Left forelimb (tissue), 1 donor: Measurements from ENCODE around the gene CST9L.
A peak's percentile ranks its signal among the peaks of the same experiment; 100 is the strongest.

Experiments used
- DNase-seq: peaks from one replicate; pipeline ENCODE4 v3.0.0-alpha.2; 2018; ENCODE audit warnings: low spot score

Gene CST9L

DNA sequence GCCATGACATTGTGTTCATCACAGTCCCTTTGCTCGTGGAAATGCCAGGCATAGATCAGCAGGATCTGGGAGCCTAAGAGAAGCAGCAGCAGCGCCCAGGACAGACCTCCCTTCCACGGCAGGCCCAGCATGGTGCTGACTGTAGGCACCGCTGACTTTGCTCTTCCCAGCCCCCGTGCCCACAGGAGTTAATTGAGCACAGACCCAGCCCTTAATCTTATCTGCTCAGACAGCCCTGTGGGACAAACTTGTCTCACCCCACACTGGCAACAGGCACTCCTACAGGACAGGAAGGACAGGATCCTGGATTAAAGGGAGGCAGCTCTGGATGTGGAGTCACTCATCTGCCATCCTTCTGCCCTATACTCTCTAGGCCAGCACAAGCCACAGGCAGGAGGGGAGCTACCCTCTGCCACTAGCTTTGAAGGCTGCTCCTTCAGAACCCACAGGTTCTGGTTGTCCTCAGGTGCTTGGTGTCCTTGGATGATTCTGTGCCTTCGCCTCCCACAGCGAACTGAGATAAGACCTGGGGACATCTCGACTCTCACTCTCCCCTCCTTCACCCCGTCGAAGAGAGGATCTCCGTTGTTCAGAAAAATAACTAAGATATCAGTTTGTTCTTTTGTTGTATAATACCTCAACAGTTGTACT, at the start of gene CST9L:
Gene CST9L, minus strand, starts transcription at position 165 of the 651 bp plus-strand sequence. Its CDS starts 34 bp downstream, at position 131.
- DNase-seq = peak; percentile 38

DNA sequence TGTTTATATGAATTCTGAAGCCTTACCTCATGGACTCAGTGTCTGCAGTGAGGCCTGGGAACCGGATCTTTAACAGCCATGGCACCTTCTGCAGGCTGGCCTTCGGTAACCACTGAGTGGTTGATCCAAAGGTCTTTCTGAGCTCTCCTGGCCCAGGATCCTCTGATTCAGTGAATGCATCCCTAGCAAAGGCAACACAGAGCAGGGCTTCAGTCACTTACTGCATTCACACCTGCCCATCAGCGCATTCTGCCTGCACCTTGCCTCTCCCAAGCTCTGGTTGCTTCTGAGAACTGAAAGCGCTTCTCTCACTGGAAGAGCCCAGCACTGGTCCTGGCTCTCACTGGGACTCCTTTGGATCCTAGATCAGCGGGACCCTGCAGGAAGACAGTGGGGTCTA, 45.9 kb upstream of the CST9L start:
- DNase-seq = no peak

GRCh38 chr20:23613676-23614075, 45.4 kb upstream of the CST9L start:
- no peak for DNase-seq

GRCh38 chr20:23612396-23612795, 44.1 kb upstream of the CST9L start:
- no peak for DNase-seq

DNA sequence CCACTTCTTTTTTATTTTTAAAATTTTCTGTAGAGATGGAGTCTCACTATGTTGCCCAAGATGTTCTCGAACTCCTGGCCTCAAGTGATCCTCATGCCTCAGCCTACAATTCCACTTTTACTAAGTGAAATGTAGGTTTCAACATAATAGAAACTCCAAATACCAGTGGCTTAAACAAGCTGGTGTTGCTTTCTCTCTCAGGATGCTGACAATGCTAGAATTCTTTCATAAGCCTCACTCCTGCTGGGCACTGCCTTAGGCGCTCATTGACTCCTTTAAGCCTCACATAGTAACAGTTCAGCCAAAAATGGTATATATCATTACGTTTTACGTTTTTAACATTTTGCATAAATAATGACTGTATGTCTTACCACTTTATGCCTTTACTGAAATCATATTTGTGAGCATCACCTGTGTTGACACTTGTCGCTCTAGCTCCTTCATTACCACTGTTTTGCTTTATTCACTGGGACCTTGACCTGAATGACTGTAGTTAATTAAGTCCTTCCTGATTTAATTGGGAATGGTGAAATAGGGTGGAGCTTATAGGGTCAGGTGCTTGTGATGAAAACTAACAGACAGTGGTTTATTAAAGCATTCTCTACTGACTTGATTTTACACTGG, 41.3 kb upstream of the CST9L start:
- DNase-seq = no peak

DNA sequence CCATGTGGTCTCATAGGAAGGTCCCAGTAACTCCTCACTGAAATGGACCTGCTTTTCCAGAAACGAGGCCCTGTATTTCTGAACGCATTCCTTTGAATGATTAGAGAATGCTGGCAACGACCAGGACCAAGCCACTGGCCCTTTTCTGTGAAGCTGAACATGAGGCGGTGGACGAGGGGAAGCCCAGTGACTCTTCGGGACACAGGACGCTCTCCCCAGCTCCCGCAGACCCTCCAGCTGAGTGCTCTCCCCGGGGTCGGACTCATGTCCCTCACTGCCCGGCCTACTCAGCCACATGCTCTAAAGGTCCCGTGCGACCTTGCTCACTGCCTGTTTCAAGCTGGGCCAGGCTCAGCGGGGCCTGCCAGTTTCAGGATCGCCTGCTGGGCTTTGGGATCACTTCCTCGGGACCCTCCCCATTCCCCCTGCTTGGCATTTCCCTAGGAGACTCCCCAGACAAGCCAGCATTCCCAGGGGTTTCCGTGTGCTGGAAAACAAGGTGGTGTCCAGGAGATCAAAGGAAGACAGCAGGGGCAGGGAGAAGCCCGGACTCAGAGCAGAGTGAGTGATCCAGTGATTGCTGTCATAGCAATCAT, 40.1 kb upstream of the CST9L start:
- no peak for DNase-seq

- no peak for DNase-seq
Measured at GRCh38 chr20:23607497-23608245, 39.4 kb upstream of the CST9L start.

- DNase-seq = peak; percentile 80
Measured at GRCh38 chr20:23606652-23607049, 38.4 kb upstream of the CST9L start.

DNA sequence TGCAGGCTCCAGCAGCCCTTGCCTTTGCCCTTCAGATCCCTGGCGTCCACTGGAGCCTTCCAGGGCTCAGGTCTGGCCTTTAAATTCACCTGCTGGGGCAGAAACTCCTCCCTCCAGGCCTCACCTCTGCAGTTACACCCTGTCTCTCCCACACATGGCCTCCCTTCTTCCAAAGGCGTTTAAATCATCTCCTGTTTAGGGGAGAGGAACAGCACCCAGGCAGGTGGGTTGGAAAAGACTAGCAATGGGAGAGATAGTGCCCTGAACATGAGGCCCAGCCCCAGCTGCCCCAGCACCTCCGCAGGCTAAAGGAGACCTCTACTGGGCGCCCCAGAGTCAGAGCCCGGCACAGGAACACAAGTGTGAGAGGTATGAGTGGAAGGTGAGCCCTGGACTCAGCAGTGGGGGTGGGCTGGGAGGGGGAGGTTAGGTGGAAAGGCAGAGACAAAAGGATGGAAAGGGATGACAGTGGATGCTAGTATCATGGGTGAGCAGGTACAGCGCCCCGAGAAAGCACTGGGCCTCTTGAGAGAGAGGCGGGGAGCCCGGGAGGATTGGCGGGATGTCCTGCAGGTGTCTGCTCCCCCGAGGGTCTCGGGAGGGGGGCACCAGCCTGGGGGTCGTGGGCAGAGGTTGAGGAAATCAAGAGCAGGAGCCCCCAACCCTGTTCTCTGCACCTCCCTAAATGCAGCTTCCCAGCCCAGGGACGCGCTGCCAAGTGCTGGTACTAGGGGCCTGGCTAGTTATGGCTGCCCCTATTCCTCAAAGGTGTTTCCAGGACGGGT, 37.8 kb upstream of the CST9L start, which contains the start of gene CST9:
Gene CST9, minus strand, starts transcription at position 51 of the 785 bp plus-strand sequence. CDS start 53 bp downstream, outside the sequence.
- DNase-seq = no peak

DNA sequence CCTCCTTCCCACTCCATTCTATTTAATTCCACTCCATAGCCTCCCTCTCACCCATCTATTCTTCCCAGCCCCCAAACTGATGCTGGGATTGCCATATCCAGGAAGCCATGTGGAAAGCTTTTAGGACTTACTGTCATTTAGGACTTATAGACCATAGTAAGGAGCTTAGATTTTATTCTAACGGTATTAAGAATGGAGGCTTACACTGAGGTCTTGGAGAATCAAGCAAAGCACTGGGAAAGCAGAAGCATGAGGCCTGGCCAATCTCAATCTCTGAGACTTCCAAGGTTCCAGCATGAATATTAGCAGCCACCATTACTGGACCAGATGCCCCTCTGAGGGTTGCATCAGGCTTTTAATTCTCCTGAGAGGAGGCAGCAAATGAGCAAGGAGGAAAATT, 36.0 kb upstream of the CST9L start:
- DNase-seq = no peak

DNA sequence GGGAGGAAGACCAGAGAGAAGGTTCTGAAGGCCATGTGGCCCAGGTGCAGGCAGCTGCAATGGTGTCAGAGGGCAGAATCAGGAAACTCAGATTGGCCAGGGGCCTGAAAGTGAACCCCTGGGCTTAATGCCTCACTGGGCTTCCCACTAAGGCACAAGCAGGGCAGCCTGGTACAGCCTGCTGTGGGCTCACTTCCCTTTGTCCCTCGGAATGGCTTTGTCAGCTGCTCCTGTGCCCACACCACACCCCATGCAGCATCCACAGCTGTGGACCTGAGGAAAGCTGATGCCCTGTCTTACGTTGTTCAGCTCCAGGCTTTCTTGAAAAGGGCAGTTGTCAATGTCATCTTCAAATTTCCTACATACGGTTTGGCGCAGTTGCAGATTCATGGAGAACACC, 35.0 kb upstream of the CST9L start:
- DNase-seq = no peak

- DNase-seq = no peak
Measured at GRCh38 chr20:23602699-23603098, 34.4 kb upstream of the CST9L start.

- no peak for DNase-seq
Measured at GRCh38 chr20:23602241-23602640, 34.0 kb upstream of the CST9L start.

GRCh38 chr20:23601715-23602114, 33.4 kb upstream of the CST9L start:
- no peak for DNase-seq

GRCh38 chr20:23598481-23598880, 30.2 kb upstream of the CST9L start:
- DNase-seq = no peak

GRCh38 chr20:23596579-23597250, 28.4 kb upstream of the CST9L start:
- no peak for DNase-seq

GRCh38 chr20:23595941-23596340, 27.7 kb upstream of the CST9L start:
- no peak for DNase-seq

DNA sequence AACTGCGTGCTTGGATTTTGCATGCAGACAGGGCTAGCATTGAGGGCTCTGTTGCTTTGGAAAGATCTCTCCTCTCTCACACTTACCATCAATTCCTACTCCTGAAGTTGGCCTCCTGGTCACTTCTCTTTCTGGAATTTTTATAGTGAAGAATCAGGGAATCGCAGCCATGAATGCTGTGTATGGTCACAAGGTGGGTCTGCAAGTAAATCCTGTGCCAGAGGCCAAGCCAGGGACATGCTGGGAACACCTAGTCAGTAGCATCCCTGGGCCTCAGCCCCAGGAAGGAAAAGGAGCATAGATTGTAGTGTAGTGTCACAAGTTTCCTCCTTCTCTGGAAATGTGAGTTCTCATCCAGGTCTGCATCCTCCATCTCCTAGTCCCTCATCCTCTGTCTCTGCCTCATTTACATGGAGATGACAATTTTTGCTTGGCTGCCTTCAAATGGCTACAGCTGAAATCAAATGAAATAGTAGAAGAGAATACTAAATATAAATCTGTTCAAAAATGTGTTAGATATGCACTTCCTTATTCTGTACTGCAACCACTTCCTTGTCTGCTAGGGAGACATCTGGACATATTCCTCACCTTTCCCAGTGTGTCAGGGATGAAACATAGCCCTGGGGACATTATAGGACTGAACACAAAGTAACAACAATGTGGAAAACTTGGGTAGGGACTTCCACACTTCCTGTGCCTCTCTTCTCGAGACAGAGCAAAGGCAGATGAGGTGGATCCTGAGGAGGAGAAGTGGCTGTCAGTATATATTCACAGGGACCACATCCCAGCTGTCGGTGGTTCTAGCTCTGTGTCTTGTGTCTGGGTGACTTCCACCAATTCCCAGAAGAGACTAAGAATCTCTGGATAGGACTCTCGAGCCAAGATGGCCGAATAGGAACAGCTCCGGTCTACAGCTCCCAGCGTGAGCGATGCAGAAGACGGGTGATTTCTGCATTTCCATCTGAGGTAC, 20.4 kb upstream of the CST9L start:
- peak; percentile 23 for DNase-seq

GRCh38 chr20:23587631-23588030, 19.3 kb upstream of the CST9L start:
- DNase-seq = no peak
